Measurements from ENCODE around the gene ELP2. TPM values are rescaled to one million over a fixed set of nuclear protein-coding genes. Genes with fewer than 3 reads are reported as not detected.

Gene ELP2
- total and polyA plus RNA-seq, 2 of the 8 experiments (the other 6 are each of a cell fraction or from before 2014, with no cell fraction given) = 55.8 to 165 TPM

DNA sequence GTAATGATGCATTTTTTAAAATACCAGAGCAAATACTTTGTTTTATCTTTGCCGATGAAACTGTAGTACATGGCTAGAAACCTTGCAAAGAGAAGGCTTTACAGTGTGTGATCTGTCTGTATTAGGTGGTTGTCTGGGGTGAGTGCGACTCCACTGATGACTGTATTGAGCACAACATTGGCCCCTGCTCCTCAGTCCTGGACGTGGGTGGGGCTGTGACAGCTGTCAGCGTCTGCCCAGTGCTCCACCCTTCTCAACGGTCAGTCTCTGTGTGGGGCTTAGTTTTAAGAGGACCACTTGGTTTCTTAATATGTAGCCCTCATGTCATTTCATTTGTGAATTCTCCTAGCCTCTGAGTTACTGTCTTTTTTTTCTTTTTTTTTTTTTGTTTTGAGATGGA, 40.2 kb downstream of the ELP2 start:
- H2BK120ac ChIP-seq (replicated peaks; ENCODE audit: low read depth, low read length) = no peak overlapping the region
- no peak overlapping the region for H3K23ac ChIP-seq (ENCODE audit: insufficient read length)
- no peaks in the 10 kb centered on the region for H3K27me3 ChIP-seq (replicated peaks in 1 of 4; ENCODE audit: control insufficient read depth in 3 of 4, extremely low read depth in 1 of 4, insufficient read depth in 3 of 4, low read length in 3 of 4)
- no peak overlapping the region for H2AK5ac ChIP-seq (ENCODE audit: low read depth, low read length)
- peaks cover 2 to 71% (median 59%) of the 10 kb centered on the region in 4 experiments; a peak in 7 of 8 replicates for H3K36me3 ChIP-seq (ENCODE audit: control insufficient read depth in 2 of 4, insufficient read depth in 4 of 4, low read length in 3 of 4)
- no peak overlapping the region for H3K56ac ChIP-seq (replicated peaks; ENCODE audit: insufficient read length, low read depth, low read length)
- peaks cover 0 to 1% of the 10 kb centered on the region in 2 experiments for H4K20me1 ChIP-seq (replicated peaks in 1 of 2; ENCODE audit: control insufficient read depth in 1 of 2, insufficient read depth in 2 of 2, low read length in 2 of 2)
- POLR2A ChIA-PET (ENCODE audit: partially characterized antibody) = no interaction called here
- H3K9me3 ChIP-seq (ENCODE audit: insufficient read depth in 2 of 2, low read depth in 1 of 2, low read length in 1 of 2) = no peaks in the 10 kb centered on the region
- no peak for FAIRE-seq
- H2BK12ac ChIP-seq (ENCODE audit: low read depth, low read length) = no peak overlapping the region
- CTCF ChIA-PET (ENCODE audit: partially characterized antibody) = interaction anchor here (0.8 to 1.0 kb wide), 2 partner anchors 58 to 969 kb away, joined by 3 read pairs; no protein-coding TSS in a partner anchor
- H4K91ac ChIP-seq (replicated peaks; ENCODE audit: insufficient read length, low read length) = no peak overlapping the region
- no peak overlapping the region for H4K8ac ChIP-seq (ENCODE audit: extremely low read depth, insufficient read depth, low read length)
- H3K4ac ChIP-seq (replicated peaks; ENCODE audit: insufficient read length, low read depth, low read length) = no peak overlapping the region
- WGBS, 2 experiments (ENCODE audit: extremely low coverage in 1 of 2, insufficient coverage in 1 of 2, insufficient read length in 1 of 2, insufficient replicate concordance in 2 of 2, low coverage in 1 of 2, low lambda C conversion rate in 2 of 2, missing lambda C conversion rate in 1 of 2) = 86% methylated on average over 5 of the region's 5 CpGs; no CpG with 5 or more reads in 1 of the 2 experiments
- H3K4me2 ChIP-seq (ENCODE audit: insufficient read depth in 1 of 2, low read depth in 2 of 2, low read length in 2 of 2) = no peak overlapping the region
- H4K5ac ChIP-seq (ENCODE audit: insufficient read length, low read depth, low read length) = no peak overlapping the region
- H3K18ac ChIP-seq (ENCODE audit: extremely low read depth, low read length) = no peak overlapping the region
- no peak overlapping the region for H2BK15ac ChIP-seq (ENCODE audit: low read length)
- no peaks in the 10 kb centered on the region for H3K4me1 ChIP-seq (replicated peaks in 1 of 4; ENCODE audit: control insufficient read depth in 3 of 4, insufficient read depth in 4 of 4, low read length in 3 of 4)
- no peak overlapping the region for H2BK5ac ChIP-seq (ENCODE audit: low read depth, low read length)
- H3K27ac ChIP-seq (ENCODE audit: low read depth, low read length) = no peak overlapping the region
- no peaks in the 10 kb centered on the region for H3K79me1 ChIP-seq (ENCODE audit: low read depth, low read length)
- no peak overlapping the region for H3K9ac ChIP-seq (replicated peaks in 1 of 4; ENCODE audit: extremely low read depth in 1 of 4, low read depth in 3 of 4, low read length in 3 of 4)
- 0 out of 4 replicates have a peak, but pooled peaks cover 0 to 2% of the 10 kb centered on the region in 2 experiments for H3K79me2 ChIP-seq (ENCODE audit: control insufficient read depth in 1 of 2, insufficient read depth in 2 of 2, low read length in 2 of 2)
- no peak overlapping the region for H3K14ac ChIP-seq (ENCODE audit: insufficient read length)
- no peak overlapping the region for H2BK20ac ChIP-seq (ENCODE audit: low read length)
- DNase-seq (ENCODE audit: low read depth in 1 of 2, low spot score in 2 of 2) = no peak
- TF ChIP-seq KDM5A (IDR thresholded peaks at IDR 0.05; ENCODE audit: low read length) = no peak
- no peak for TF ChIP-seq BACH1 (IDR thresholded peaks at IDR 0.05; ENCODE audit: low read length)
- TF ChIP-seq RXRA (IDR thresholded peaks at IDR 0.05; ENCODE audit: insufficient read depth, low read depth, low read length) = no peak
- no peak for TF ChIP-seq EGR1 (IDR thresholded peaks at IDR 0.05; ENCODE audit: borderline replicate concordance, low read depth, low read length)
- no peak for TF ChIP-seq RAD21 (IDR thresholded peaks at IDR 0.05 in 1 of 2, conservative IDR thresholded peaks at IDR 0.05 in 1 of 2; ENCODE audit: low read depth in 2 of 2, low read length in 2 of 2)
- no peak for TF ChIP-seq CREB1 (IDR thresholded peaks at IDR 0.05)
- TF ChIP-seq RBBP5 (IDR thresholded peaks at IDR 0.05; ENCODE audit: borderline replicate concordance, low read depth, low read length) = no peak
- TF ChIP-seq SIX5 (IDR thresholded peaks at IDR 0.05; ENCODE audit: low read depth, low read length) = no peak
- TF ChIP-seq TEAD4 (IDR thresholded peaks at IDR 0.05; ENCODE audit: low read depth, low read length) = no peak
- H2AFZ ChIP-seq (ENCODE audit: low read length) = no peak overlapping the region
- H3K4me3 ChIP-seq (ENCODE audit: extremely low read depth in 1 of 4, insufficient read depth in 2 of 4, low read depth in 3 of 4, low read length in 4 of 4) = no peak overlapping the region
- no peaks in the 10 kb centered on the region for H3K23me2 ChIP-seq (ENCODE audit: low read depth, low read length)
